K562 (cell line): Measurements from ENCODE around the gene RNF138. TPM values are rescaled to one million over a fixed set of nuclear protein-coding genes. Genes with fewer than 3 reads are reported as not detected.

ENCODE experiments used
- ATAC-seq: fragments of 200-7000 bp; cut with Tn5 transposase; 3 replicates; pipeline ENCODE4 v1.9.1; 2020; ENCODE audit warnings: moderate library complexity
- BruUV-seq: library from RNA; stranded (reverse); fragments of 400-500 nt; replicated peaks from 2 replicates; lab custom pipeline; 2021; lab: Mats Ljungman, UMichigan
- CTCF ChIA-PET: fragments of 300-600 bp; formaldehyde crosslinking; extraction: SDS; loops from one replicate; lab custom pipeline; 2021; ENCODE audit warnings: low intra/inter-chr PET ratio; lab: Yijun Ruan, JAX
- POLR2A ChIA-PET: fragments of 300-600, 350-650 bp; sonication (Branson Sonifier 250); formaldehyde crosslinking; extraction: SDS; loops from one replicate; lab custom pipeline; 2021; ENCODE audit warnings: antibody characterized with exemption, inconsistent platforms; lab: Yijun Ruan, JAX
- DNase-seq, 4 experiments: peaks; one replicate each; pipeline versions ENCODE4 v3.0.0 to v3.0.0-alpha.2; 2011 to 2018; ENCODE audit warnings: low spot score in 3 of 4, mixed read lengths in 3 of 4; ENCODE audit errors: extremely low read depth in 1 of 4
- FAIRE-seq: peaks from 2 replicates; lab custom pipeline; 2011; peaks lifted over from hg19 to GRCh38; lab: Jason Lieb, UNC
- H2AFZ ChIP-seq: 2 replicates; pipeline ENCODE4 v1.6.0; 2011; ENCODE audit warnings: low read depth, low read length, control low read depth, inconsistent platforms
- H3K27ac ChIP-seq: fragments of 200-600 bp; 3 replicates; pipeline ENCODE4 v1.8.0; 2011; ENCODE audit warnings: low read depth, mild to moderate bottlenecking, control low read depth, inconsistent platforms, low read length, moderate library complexity, mixed read lengths; ENCODE audit errors: extremely low read depth
- H3K27me3 ChIP-seq, 2 experiments: fragments of 300-600 bp in 1 of 2; 2 replicates in 1 of 2; 3 replicates in 1 of 2; pipeline versions ENCODE4 v1.6.0 to v1.8.0; 2011; ENCODE audit warnings: inconsistent platforms in 2 of 2, low read length in 2 of 2, mild to moderate bottlenecking in 1 of 2, mixed read lengths in 1 of 2, moderate library complexity in 1 of 2; ENCODE audit not compliant: control insufficient read depth in 2 of 2, insufficient read depth in 2 of 2
- H3K36me3 ChIP-seq: fragments of 300-600 bp; 3 replicates; pipeline ENCODE4 v1.8.0; 2011; ENCODE audit warnings: mild to moderate bottlenecking, low read length, inconsistent platforms; ENCODE audit not compliant: control insufficient read depth, insufficient read depth
- H3K4me1 ChIP-seq, 2 experiments: fragments of 200-600 bp in 1 of 2; replicated peaks in 1 of 2; 2 replicates in 1 of 2; 3 replicates in 1 of 2; pipeline versions ENCODE4 v1.5.1 to v1.8.0; 2011; ENCODE audit warnings: inconsistent platforms in 2 of 2, low read length in 2 of 2, mild to moderate bottlenecking in 1 of 2, mixed read lengths in 1 of 2, moderate library complexity in 1 of 2; ENCODE audit not compliant: control insufficient read depth in 2 of 2, insufficient read depth in 2 of 2
- H3K4me2 ChIP-seq: 2 replicates; pipeline ENCODE4 v1.6.1; 2011; ENCODE audit warnings: low read length, control low read depth, inconsistent platforms, mixed read lengths; ENCODE audit not compliant: insufficient read depth
- H3K4me3 ChIP-seq: fragments of 200-600 bp; sonication (generic), shearing (Covaris generic); 2 replicates; pipeline ENCODE4 v1.5.1; 2016; ENCODE audit warnings: control low read depth, inconsistent platforms
- H3K79me2 ChIP-seq: fragments of 200-600 bp; 3 replicates; pipeline ENCODE4 v1.8.0; 2011; ENCODE audit warnings: low read length, inconsistent platforms; ENCODE audit not compliant: control insufficient read depth, insufficient read depth
- H3K9ac ChIP-seq, 2 experiments: 2 replicates each; pipeline versions ENCODE4 v1.6.0 to v1.6.1; 2011; ENCODE audit warnings: low read depth in 2 of 2, low read length in 2 of 2, control low read depth in 1 of 2, inconsistent platforms in 1 of 2, mild to moderate bottlenecking in 1 of 2, mixed read lengths in 1 of 2; ENCODE audit not compliant: insufficient read depth in 1 of 2
- H3K9me1 ChIP-seq: one replicate; pipeline ENCODE4 v1.6.0; 2011; ENCODE audit warnings: inconsistent platforms, mild to moderate bottlenecking, low read length, moderate library complexity; ENCODE audit not compliant: control insufficient read depth, insufficient read depth
- H3K9me3 ChIP-seq: replicated peaks from 2 replicates; pipeline ENCODE4 v1.5.1; 2011; ENCODE audit warnings: low read depth, low read length, inconsistent platforms; ENCODE audit not compliant: control insufficient read depth, insufficient read depth
- H4K20me1 ChIP-seq: replicated peaks from 2 replicates; pipeline ENCODE4 v1.6.1; 2011; ENCODE audit warnings: low read length, inconsistent platforms, mixed read lengths; ENCODE audit not compliant: control insufficient read depth, insufficient read depth
- ELF2 ChIP-seq: fragments of 250-450 bp; sonication (Bioruptor Pico); IDR thresholded peaks from 2 replicates; pipeline ENCODE4 v1.5.0; 2021; ENCODE audit warnings: mild to moderate bottlenecking
- HNRNPH1 ChIP-seq: fragments of 200-400 bp; formaldehyde crosslinking; optimal IDR thresholded peaks from 2 replicates; pipeline ENCODE3; 2017; ENCODE audit warnings: low read depth, mild to moderate bottlenecking, low read length, moderate library complexity
- PREB ChIP-seq: sonication (generic); formaldehyde crosslinking; IDR thresholded peaks from 2 replicates; pipeline ENCODE4 v1.8.1; 2023; ENCODE audit warnings: mild to moderate bottlenecking, missing genetic modification reagents
- SMARCB1 ChIP-seq: IDR thresholded peaks from 2 replicates; pipeline ENCODE4 v1.6.1; 2011; ENCODE audit warnings: improper control_type of control experiment, low read depth; ENCODE audit not compliant: insufficient read length
- TBP ChIP-seq: optimal IDR thresholded peaks from 2 replicates; pipeline ENCODE3; 2011; ENCODE audit warnings: low read depth, low read length, improper control_type of control experiment
- ZBTB2 ChIP-seq: fragments of 450-650 bp; IDR thresholded peaks from 2 replicates; pipeline ENCODE4 v1.6.1; 2016; ENCODE audit warnings: antibody characterized with exemption
- ZFX ChIP-seq: sonication (generic); formaldehyde crosslinking; IDR thresholded peaks from 2 replicates; pipeline ENCODE4 v1.8.0; 2022; ENCODE audit warnings: mild to moderate bottlenecking, missing genetic modification reagents, moderate library complexity
- ZNF121 ChIP-seq: sonication (generic); formaldehyde crosslinking; conservative IDR thresholded peaks from 2 replicates; pipeline ENCODE4 v1.8.0; 2022; ENCODE audit warnings: missing genetic modification reagents
- ZNF175 ChIP-seq: fragments of 200-800 bp; sonication (Bioruptor generic); IDR thresholded peaks from 2 replicates; pipeline ENCODE4 v1.6.1; 2016; ENCODE audit warnings: low read depth, mild to moderate bottlenecking, missing genetic modification characterization, missing compliant biosample characterization
- WGBS: fragments of 100-300 bp; shearing (Covaris generic); methylation state at CpG from one replicate; pipeline ENCODE4 v1.1.6; 2016; ENCODE audit warnings: low coverage, mixed read lengths; ENCODE audit not compliant: insufficient coverage; ENCODE audit errors: missing lambda C conversion rate; 5-methylcytosine and 5-hydroxymethylcytosine counted together
- in situ Hi-C: fragments of 300-500 bp; cut with MboI; formaldehyde crosslinking; loops from 4 replicates; pipeline ENCODE4 v1.15.0; 2018; ENCODE audit warnings: inconsistent platforms, mixed read lengths
- intact Hi-C: fragments of 100-400 bp; cut with micrococcal nuclease; formaldehyde crosslinking; loops from 2 replicates; pipeline ENCODE4 v1.14.2; 2022
- polyA plus RNA-seq, 8 experiments: library from polyadenylated mRNA; depleted of rRNA in 4 of 8; stranded (reverse) in 5 of 8; unstranded in 3 of 8; fragments of >200 nt; fragmentation: Nextera tagmentation in 2 of 8; fragmentation: Illumina TruSeq in 1 of 8; extraction: Ambion mirVana in 2 of 8; extraction: Trizol in 1 of 8; gene quantifications; 2 replicates each; pipeline versions ENCODE4 v1.2.1 to v1.2.3, GENCODE V29; 2011 to 2014; ENCODE audit warnings: inconsistent platforms in 1 of 8, missing spikeins in 1 of 8
- total RNA-seq, 7 experiments: library from RNA; depleted of rRNA in 6 of 7; stranded (reverse); fragments of >200 nt in 6 of 7; fragmentation: Illumina TruSeq in 2 of 7; extraction: Trizol in 2 of 7; gene quantifications; 2 replicates each; pipeline versions ENCODE4 v1.2.1 to v1.2.3, GENCODE V29; 2011 to 2021; ENCODE audit warnings: low replicate concordance in 1 of 7

Gene RNF138
- total and polyA plus RNA-seq, 9 of the 15 experiments (the other 6 are each of a cell fraction or from before 2014, with no cell fraction given), result 47.6 to 100 (median 62.5) TPM

GRCh38 chr18:32110005-32110404 lies 18.3 kb downstream of the RNF138 start:
- H3K27ac ChIP-seq, result no peak overlapping the region
- H3K4me2 ChIP-seq, result no peak overlapping the region
- BruUV-seq, result no TSS peak
- no peak overlapping the region for H3K4me3 ChIP-seq
- no peaks in the 10 kb centered on the region for H3K27me3 ChIP-seq
- FAIRE-seq (no peak), DNase-seq (no peak), ATAC-seq (0 out of 3 replicates have a peak, but pooled peaks have one; percentile 15)
- H3K4me1 ChIP-seq, result peaks cover 0 to 2% of the 10 kb centered on the region in 2 experiments; a peak in 1 of 5 replicates
- in situ Hi-C loops, result no loop called here
- ChIA-PET POLR2A (no interaction called here), CTCF (no interaction called here)
- H3K36me3 ChIP-seq, result peaks cover 62% of the 10 kb centered on the region
- no peaks in the 10 kb centered on the region for H3K9me3 ChIP-seq
- H3K9me1 ChIP-seq, result no peaks in the 10 kb centered on the region
- H3K9ac ChIP-seq, result no peak overlapping the region
- 96% methylated on average over 3 of the region's 3 CpGs for WGBS
- TF ChIP-seq ZNF121 (CRISPR knock-in tag) (0 out of 2 replicates have a peak, but pooled peaks have one; percentile 12), HNRNPH1 (no peak), ZFX (no peak)
- TF ChIP-seq, all 486 proteins: peak for 1
- intact Hi-C loops, result no loop called here
- H3K79me2 ChIP-seq, result peaks cover 98% of the 10 kb centered on the region
- no peaks in the 10 kb centered on the region; the same call in 1 of the 2 replicates for H4K20me1 ChIP-seq
- H2AFZ ChIP-seq, result no peak overlapping the region

- Histone ChIP-seq H3K9me3 (no peaks in the 10 kb centered on the region), H3K27ac (no peak overlapping the region), H3K4me2 (no peak overlapping the region), H2AFZ (no peak overlapping the region), H3K27me3 (no peaks in the 10 kb centered on the region), H3K79me2 (peaks cover 95% of the 10 kb centered on the region), H3K4me3 (no peak overlapping the region), H3K9me1 (no peaks in the 10 kb centered on the region), H3K36me3 (peaks cover 76% of the 10 kb centered on the region), H3K9ac (no peak overlapping the region), H3K4me1 (no peaks in the 10 kb centered on the region), H4K20me1 (no peaks in the 10 kb centered on the region; the same call in 1 of the 2 replicates)
- CTCF ChIA-PET, result no interaction called here
- FAIRE-seq, result no peak
- no peak for ATAC-seq
- TF ChIP-seq TBP (no peak), PREB (CRISPR knock-in tag) (no peak), ZNF175 (CRISPR knock-in tag) (no peak), SMARCB1 (no peak), ELF2 (CRISPR knock-in tag) (no peak), ZBTB2 (no peak)
- in situ Hi-C loops, result no loop called here
- WGBS, result 76% methylated on average over 3 of the region's 3 CpGs
- intact Hi-C loops, result no loop called here
- no TSS peak for BruUV-seq
- POLR2A ChIA-PET, result interaction anchor here (0.6 to 1.6 kb wide), 3 partner anchors 14 to 203 kb away, joined by 4 to 6 read pairs (median 5); no protein-coding TSS in a partner anchor
- no peak for DNase-seq
Measured at GRCh38 chr18:32111706-32112105, 20.0 kb downstream of the RNF138 start.
